GM12892 (cell line): ENCODE measurements around the gene MSANTD2.

ENCODE experiments used
- POLR2A ChIP-seq: IDR thresholded peaks from 2 replicates; pipeline ENCODE4 v1.6.1; 2011; ENCODE audit warnings: low read depth, low read length, control low read depth
- POLR2AphosphoS5 ChIP-seq: IDR thresholded peaks from 2 replicates; pipeline ENCODE4 v1.6.1; 2011; ENCODE audit warnings: low read depth, low read length, control low read depth
- TAF1 ChIP-seq: IDR thresholded peaks from 2 replicates; pipeline ENCODE4 v1.6.1; 2011; ENCODE audit warnings: low read depth, mild to moderate bottlenecking, control low read depth, low read length, borderline replicate concordance

- TF ChIP-seq POLR2AphosphoS5 (no peak), POLR2A (no peak), TAF1 (no peak)
Observed at GRCh38 chr11:124768914-124769313, 31.3 kb downstream of the MSANTD2 start.
